Choroid plexus epithelial cell (primary cell): ENCODE measurements around the gene EFHC1.
"Not testable (repeated sequence)": the region's sequence is repeated elsewhere in the genome, so short reads cannot be mapped to it uniquely, and the experiment has no call there.

ENCODE experiments used
- DNase-seq: peaks from one replicate; pipeline ENCODE4 v3.0.0-alpha.2; 2010; ENCODE audit warnings: low read depth
- H3K4me3 ChIP-seq: 2 replicates; pipeline ENCODE4 v1.5.1; 2011; ENCODE audit warnings: low read depth, mild to moderate bottlenecking, control low read depth, low read length, moderate library complexity
- TF ChIP-seq, protein P1 (sequence below): conservative IDR thresholded peaks from 2 replicates; pipeline ENCODE4 v1.5.1; 2011; ENCODE audit warnings: low read depth, mild to moderate bottlenecking, control low read depth, inconsistent platforms, low read length, moderate library complexity

Gene EFHC1

DNA sequence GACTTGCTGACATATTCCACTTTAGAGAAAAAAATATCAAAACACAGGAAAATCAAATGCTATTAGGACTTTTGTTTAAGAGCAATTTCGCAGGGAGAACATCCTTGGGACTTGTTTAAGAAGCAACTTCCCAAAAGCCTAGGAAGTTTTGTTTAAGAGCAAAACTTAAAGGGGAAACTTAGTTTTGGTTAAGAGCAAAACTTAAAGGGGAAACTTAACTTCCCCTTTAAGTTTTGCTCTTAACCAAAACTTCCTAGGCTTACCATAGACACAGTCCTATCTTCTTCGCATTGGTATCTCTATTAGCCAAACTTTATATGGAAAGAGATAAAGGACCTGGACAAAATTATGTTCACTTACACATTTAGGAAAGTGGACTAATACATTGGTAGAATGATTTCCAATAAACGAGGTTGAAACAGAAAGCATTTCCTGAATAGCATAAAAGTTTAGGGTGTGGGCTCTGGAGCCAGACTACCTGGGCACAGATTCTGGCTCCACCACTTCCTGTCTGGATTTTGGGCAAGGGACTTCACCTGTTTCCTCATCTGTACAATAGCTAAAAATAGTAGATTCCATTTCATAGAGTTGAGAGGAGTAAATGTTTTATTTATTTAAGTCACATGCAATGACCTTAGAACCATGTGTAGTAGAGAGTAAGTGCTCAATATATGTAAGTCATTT, 42.5 kb upstream of the EFHC1 start:
- no peak for DNase-seq
- TF ChIP-seq, protein P1, sequence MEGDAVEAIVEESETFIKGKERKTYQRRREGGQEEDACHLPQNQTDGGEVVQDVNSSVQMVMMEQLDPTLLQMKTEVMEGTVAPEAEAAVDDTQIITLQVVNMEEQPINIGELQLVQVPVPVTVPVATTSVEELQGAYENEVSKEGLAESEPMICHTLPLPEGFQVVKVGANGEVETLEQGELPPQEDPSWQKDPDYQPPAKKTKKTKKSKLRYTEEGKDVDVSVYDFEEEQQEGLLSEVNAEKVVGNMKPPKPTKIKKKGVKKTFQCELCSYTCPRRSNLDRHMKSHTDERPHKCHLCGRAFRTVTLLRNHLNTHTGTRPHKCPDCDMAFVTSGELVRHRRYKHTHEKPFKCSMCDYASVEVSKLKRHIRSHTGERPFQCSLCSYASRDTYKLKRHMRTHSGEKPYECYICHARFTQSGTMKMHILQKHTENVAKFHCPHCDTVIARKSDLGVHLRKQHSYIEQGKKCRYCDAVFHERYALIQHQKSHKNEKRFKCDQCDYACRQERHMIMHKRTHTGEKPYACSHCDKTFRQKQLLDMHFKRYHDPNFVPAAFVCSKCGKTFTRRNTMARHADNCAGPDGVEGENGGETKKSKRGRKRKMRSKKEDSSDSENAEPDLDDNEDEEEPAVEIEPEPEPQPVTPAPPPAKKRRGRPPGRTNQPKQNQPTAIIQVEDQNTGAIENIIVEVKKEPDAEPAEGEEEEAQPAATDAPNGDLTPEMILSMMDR, result no peak
- H3K4me3 ChIP-seq, result no peak overlapping the region

DNA sequence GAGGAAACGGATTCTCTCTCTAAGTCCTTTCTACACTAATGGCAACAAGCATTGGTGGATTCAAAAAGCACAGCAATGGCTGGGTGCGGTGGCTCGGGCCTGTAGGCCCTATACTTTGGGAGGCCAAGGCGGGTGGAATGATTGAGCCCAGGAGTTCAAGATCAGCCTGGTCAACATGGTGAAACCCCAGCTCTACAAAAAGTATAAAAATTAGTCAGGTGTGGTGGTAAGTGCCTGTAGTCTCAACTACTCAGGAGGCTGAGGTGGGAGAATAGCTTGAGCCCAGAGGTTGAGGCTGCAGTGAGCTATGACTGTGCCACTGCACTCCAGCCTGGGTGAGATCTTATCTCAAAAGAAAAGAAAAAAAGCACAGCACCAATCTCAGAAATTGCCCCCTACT, 38.9 kb upstream of the EFHC1 start:
- H3K4me3 ChIP-seq, result no peak overlapping the region
- TF ChIP-seq, protein P1, result no peak
- no peak for DNase-seq

DNA sequence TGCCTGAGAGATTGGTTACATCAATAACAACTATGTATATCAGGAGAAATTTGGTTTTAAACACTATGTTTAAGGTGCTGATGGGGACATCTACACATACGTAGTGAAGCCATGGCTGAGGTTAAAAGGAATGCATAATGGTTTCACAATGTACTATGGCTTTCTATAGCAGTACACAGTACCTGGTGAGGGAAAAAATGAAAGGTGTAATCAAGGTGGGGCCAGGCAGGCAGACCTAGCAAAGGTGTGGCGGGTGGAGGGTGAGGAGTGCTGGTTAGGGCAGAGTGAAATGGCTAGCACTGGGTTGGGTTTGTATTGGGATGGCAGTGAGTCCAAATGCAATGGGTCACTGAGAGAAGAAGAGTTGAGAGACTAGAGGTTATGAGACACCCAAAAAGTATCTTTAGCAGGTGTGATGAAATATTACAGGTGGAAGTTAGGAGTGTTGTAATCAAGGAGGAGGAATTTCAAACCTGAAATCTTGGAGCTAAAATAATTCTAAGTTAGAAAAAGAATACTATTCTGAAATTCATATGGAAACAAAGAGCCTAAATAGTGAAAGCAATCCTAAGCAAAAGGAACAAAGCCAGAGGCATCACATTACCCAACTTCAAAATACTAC, 35.9 kb upstream of the EFHC1 start:
- H3K4me3 ChIP-seq, result no peak overlapping the region
- no peak for DNase-seq
- TF ChIP-seq, protein P1, result no peak

DNA sequence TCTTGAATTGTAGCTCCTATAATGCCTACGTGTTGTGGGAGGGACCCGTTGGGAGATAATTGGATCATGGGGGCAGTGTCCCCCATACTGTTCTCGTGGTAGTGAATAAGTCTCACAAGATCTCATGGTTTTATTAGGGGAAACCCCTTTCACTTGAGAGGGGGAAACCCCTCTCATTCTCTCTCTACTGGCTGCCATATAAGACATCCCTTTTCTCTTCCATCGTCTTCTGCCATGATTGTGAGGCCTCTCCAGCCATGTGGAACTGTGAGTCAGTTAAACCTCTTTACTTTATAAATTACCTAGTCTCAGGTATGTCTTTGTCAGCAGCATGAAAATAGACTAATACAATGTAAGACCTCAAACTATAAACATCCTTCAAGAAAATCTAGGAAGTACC, 35.1 kb upstream of the EFHC1 start:
- no peak overlapping the region for H3K4me3 ChIP-seq
- no peak for DNase-seq
- TF ChIP-seq, protein P1, result no peak

DNA sequence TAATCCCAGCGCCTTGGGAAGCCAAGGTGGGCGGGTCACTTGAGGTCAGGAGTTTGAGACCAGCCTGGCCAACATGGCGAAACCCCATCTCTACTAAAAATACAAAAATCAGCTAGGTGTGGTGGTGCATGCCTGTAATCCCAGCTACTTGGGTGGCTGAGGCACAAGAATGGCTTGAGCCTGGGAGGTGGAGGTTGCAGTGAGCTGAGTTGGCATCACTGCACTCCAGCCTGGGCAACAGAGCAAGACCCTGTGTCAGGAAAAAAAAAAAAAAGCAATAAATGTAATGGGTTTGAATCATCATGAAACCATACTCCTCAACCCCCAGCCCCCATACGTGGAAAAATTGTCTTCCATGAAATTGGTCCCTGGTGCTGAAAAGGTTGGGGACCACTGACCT, 32.0 kb upstream of the EFHC1 start:
- not testable (repeated sequence) for DNase-seq, H3K4me3 ChIP-seq

DNA sequence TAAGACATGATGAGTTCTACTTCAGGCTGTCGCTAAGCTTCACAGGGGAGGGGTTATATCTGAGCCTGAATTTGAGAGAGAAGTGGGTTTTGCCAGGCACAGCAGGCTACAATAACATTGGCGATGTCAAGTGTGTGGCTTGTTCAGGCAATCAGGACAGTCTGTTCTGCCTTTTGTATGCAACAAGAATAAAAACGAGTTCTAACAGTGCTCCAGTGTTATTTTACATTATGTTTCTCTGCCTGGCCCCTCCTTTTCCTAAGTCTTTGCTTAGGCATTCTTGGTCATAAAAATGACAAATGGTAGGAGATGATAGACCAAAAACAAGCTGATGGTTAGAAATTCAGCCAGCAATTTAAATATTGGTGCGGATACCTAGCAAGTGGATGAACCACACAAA, 31.4 kb upstream of the EFHC1 start:
- TF ChIP-seq, protein P1, result no peak
- no peak overlapping the region for H3K4me3 ChIP-seq
- DNase-seq, result peak; percentile 25

DNA sequence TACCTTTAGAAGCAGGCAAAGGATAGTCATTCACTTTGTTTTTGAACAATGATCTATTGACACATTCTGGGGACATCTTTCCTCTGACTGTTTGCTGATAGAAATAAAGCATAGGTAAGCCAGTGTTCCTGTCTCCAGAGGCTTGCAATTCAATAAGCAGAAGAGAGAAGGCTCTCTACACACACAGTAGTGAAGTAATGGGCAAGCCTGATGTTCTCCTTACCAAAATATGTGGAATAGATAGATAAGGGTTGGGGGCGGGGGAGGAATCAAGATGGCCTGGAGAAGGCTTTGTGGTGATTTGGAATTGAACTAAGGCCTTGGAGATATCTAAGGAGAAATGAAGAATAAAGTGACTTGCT, 30.9 kb upstream of the EFHC1 start:
- no peak overlapping the region for H3K4me3 ChIP-seq
- TF ChIP-seq, protein P1, result peak; percentile 5

More for the DNA sequence above, 30.9 kb upstream of the EFHC1 start:
- peak; percentile 11 for DNase-seq
